Measurements from ENCODE around the gene NRG2. TPM values are rescaled to one million over a fixed set of nuclear protein-coding genes. Genes with fewer than 3 reads are reported as not detected.

The NRG2 gene
- total and polyA plus RNA-seq, 2 experiments from 2014 or later: 0.37 to 1.3 TPM

DNA sequence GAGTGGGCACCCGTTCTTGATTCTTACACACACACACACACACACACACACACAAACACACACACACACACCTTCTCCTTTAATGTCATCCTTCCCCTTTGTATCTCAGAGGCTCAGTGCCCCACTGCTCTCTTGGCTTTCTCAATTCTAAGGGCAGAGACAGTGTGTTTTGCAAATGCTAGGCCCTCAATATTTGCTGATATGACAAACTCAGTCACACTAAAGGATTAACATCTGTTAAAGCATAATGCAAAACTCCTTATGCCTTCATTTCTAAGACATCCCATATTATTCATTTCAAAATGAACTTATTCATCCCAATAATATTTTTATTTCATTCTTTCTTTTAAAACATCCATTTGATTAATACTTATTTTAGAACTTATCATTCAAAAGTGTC lies 8.9 kb upstream of the NRG2 start:
- Histone ChIP-seq H3K4me2 (no peak overlapping the region), H3K4me3 (no peak overlapping the region), H3F3A (replicated peaks; ENCODE audit: low read depth) (no peaks in the 10 kb centered on the region), H4K20me1 (replicated peaks; ENCODE audit: insufficient read depth) (no peaks in the 10 kb centered on the region), H3K4me1 (ENCODE audit: insufficient read depth) (no peaks in the 10 kb centered on the region), H3K79me2 (replicated peaks; ENCODE audit: insufficient read depth) (no peaks in the 10 kb centered on the region), H3K9me2 (ENCODE audit: insufficient read depth) (no peaks in the 10 kb centered on the region), H3K27ac (ENCODE audit: low read depth) (no peak overlapping the region), H3K36me3 (ENCODE audit: insufficient read depth) (no peaks in the 10 kb centered on the region), H3K27me3 (ENCODE audit: insufficient read depth) (peaks cover 19% of the 10 kb centered on the region; the same call in 1 of the 2 replicates), H2AFZ (no peak overlapping the region)
- ATAC-seq (no peak), DNase-seq (ENCODE audit: low spot score) (no peak)
- Mint-ChIP-seq H3K9me3 (no peaks in the 10 kb centered on the region), H3K27me3 (ENCODE audit: insufficient read depth, low read depth, poor library complexity) (peaks cover 1% of the 10 kb centered on the region), H3K4me3 (no peak overlapping the region), H3K36me3 (ENCODE audit: low read depth) (no peaks in the 10 kb centered on the region), H3K4me1 (no peaks in the 10 kb centered on the region), H3K27ac (no peak overlapping the region)
- no peak for TF ChIP-seq STAT1 (IDR thresholded peaks at IDR 0.05; ENCODE audit: unreplicated experiment)
- no peak for TF ChIP-seq CREB1 (CRISPR knock-in tag; IDR thresholded peaks at IDR 0.05; ENCODE audit: low read depth)
- TF ChIP-seq JUNB (IDR thresholded peaks at IDR 0.05; ENCODE audit: unreplicated experiment): no peak
- TF ChIP-seq EZH2phosphoT487 (IDR thresholded peaks at IDR 0.05; ENCODE audit: unreplicated experiment): no peak
- TF ChIP-seq, protein P1, sequence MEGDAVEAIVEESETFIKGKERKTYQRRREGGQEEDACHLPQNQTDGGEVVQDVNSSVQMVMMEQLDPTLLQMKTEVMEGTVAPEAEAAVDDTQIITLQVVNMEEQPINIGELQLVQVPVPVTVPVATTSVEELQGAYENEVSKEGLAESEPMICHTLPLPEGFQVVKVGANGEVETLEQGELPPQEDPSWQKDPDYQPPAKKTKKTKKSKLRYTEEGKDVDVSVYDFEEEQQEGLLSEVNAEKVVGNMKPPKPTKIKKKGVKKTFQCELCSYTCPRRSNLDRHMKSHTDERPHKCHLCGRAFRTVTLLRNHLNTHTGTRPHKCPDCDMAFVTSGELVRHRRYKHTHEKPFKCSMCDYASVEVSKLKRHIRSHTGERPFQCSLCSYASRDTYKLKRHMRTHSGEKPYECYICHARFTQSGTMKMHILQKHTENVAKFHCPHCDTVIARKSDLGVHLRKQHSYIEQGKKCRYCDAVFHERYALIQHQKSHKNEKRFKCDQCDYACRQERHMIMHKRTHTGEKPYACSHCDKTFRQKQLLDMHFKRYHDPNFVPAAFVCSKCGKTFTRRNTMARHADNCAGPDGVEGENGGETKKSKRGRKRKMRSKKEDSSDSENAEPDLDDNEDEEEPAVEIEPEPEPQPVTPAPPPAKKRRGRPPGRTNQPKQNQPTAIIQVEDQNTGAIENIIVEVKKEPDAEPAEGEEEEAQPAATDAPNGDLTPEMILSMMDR (conservative IDR thresholded peaks at IDR 0.05; ENCODE audit: low read depth in 2 of 2): no peak
- TF ChIP-seq ZNF114 (CRISPR knock-in tag; IDR thresholded peaks at IDR 0.05): no peak
- no peak for TF ChIP-seq POLR2AphosphoS5 (IDR thresholded peaks at IDR 0.05; ENCODE audit: low read depth)
- no peak for TF ChIP-seq ZNF331 (CRISPR knock-in tag; IDR thresholded peaks at IDR 0.05; ENCODE audit: low read depth)
- TF ChIP-seq, protein P2, sequence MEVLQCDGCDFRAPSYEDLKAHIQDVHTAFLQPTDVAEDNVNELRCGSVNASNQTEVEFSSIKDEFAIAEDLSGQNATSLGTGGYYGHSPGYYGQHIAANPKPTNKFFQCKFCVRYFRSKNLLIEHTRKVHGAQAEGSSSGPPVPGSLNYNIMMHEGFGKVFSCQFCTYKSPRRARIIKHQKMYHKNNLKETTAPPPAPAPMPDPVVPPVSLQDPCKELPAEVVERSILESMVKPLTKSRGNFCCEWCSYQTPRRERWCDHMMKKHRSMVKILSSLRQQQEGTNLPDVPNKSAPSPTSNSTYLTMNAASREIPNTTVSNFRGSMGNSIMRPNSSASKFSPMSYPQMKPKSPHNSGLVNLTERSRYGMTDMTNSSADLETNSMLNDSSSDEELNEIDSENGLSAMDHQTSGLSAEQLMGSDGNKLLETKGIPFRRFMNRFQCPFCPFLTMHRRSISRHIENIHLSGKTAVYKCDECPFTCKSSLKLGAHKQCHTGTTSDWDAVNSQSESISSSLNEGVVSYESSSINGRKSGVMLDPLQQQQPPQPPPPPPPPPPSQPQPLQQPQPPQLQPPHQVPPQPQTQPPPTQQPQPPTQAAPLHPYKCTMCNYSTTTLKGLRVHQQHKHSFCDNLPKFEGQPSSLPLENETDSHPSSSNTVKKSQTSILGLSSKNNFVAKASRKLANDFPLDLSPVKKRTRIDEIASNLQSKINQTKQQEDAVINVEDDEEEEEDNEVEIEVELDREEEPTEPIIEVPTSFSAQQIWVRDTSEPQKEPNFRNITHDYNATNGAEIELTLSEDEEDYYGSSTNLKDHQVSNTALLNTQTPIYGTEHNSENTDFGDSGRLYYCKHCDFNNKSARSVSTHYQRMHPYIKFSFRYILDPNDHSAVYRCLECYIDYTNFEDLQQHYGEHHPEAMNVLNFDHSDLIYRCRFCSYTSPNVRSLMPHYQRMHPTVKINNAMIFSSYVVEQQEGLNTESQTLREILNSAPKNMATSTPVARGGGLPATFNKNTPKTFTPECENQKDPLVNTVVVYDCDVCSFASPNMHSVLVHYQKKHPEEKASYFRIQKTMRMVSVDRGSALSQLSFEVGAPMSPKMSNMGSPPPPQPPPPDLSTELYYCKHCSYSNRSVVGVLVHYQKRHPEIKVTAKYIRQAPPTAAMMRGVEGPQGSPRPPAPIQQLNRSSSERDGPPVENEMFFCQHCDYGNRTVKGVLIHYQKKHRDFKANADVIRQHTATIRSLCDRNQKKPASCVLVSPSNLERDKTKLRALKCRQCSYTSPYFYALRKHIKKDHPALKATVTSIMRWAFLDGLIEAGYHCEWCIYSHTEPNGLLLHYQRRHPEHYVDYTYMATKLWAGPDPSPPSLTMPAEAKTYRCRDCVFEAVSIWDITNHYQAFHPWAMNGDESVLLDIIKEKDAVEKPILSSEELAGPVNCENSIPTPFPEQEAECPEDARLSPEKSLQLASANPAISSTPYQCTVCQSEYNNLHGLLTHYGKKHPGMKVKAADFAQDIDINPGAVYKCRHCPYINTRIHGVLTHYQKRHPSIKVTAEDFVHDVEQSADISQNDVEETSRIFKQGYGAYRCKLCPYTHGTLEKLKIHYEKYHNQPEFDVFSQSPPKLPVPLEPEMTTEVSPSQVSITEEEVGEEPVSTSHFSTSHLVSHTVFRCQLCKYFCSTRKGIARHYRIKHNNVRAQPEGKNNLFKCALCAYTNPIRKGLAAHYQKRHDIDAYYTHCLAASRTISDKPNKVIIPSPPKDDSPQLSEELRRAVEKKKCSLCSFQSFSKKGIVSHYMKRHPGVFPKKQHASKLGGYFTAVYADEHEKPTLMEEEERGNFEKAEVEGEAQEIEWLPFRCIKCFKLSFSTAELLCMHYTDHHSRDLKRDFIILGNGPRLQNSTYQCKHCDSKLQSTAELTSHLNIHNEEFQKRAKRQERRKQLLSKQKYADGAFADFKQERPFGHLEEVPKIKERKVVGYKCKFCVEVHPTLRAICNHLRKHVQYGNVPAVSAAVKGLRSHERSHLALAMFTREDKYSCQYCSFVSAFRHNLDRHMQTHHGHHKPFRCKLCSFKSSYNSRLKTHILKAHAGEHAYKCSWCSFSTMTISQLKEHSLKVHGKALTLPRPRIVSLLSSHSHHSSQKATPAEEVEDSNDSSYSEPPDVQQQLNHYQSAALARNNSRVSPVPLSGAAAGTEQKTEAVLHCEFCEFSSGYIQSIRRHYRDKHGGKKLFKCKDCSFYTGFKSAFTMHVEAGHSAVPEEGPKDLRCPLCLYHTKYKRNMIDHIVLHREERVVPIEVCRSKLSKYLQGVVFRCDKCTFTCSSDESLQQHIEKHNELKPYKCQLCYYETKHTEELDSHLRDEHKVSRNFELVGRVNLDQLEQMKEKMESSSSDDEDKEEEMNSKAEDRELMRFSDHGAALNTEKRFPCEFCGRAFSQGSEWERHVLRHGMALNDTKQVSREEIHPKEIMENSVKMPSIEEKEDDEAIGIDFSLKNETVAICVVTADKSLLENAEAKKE (CRISPR knock-in tag; IDR thresholded peaks at IDR 0.05): no peak
- no peak for TF ChIP-seq NANOG (IDR thresholded peaks at IDR 0.05; ENCODE audit: borderline replicate concordance)
- TF ChIP-seq, protein P3, sequence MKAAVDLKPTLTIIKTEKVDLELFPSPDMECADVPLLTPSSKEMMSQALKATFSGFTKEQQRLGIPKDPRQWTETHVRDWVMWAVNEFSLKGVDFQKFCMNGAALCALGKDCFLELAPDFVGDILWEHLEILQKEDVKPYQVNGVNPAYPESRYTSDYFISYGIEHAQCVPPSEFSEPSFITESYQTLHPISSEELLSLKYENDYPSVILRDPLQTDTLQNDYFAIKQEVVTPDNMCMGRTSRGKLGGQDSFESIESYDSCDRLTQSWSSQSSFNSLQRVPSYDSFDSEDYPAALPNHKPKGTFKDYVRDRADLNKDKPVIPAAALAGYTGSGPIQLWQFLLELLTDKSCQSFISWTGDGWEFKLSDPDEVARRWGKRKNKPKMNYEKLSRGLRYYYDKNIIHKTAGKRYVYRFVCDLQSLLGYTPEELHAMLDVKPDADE (IDR thresholded peaks at IDR 0.05): no peak

Data from GM23338 (cell line).